Esophagus squamous epithelium (tissue), 4 donors: ENCODE data around the gene GALNT11.

Experiments
- POLR2A ChIP-seq, 4 donors: fragments of 450-650 bp; IDR thresholded peaks; one replicate each; pipeline ENCODE4 v1.6.1; 2017; ENCODE audit warnings: antibody characterized with exemption in 4 of 4, mild to moderate bottlenecking in 4 of 4, moderate library complexity in 3 of 4
- TF ChIP-seq, protein P1 (sequence below), 6 experiments: fragments of 450-650 bp in 4 of 6; fragments of 200-600 bp in 2 of 6; sonication (generic) in 2 of 6; IDR thresholded peaks; one replicate each; pipeline ENCODE4 v1.5.1; 2016 to 2019; ENCODE audit warnings: antibody characterized with exemption in 6 of 6, mild to moderate bottlenecking in 4 of 6, moderate library complexity in 4 of 6

DNA sequence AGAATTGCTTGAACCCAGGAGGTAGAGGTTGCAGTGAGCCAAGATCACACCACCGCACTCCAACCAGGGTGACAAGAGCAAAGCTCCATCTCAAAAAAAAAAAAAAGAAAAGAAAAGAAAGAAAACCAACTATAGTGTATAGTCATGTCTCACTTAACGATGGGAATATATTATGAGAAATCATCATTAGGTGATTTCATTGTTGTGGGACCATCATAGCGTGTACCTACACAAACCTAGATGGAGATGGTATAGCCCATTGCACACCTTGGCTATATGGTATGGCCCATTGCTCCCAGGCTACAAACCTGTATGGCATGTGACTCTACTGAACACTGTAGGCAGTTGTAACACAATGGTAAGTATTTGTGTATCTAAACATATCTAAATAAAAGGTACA lies 8.5 kb upstream of the GALNT11 start:
- TF ChIP-seq, protein P1, sequence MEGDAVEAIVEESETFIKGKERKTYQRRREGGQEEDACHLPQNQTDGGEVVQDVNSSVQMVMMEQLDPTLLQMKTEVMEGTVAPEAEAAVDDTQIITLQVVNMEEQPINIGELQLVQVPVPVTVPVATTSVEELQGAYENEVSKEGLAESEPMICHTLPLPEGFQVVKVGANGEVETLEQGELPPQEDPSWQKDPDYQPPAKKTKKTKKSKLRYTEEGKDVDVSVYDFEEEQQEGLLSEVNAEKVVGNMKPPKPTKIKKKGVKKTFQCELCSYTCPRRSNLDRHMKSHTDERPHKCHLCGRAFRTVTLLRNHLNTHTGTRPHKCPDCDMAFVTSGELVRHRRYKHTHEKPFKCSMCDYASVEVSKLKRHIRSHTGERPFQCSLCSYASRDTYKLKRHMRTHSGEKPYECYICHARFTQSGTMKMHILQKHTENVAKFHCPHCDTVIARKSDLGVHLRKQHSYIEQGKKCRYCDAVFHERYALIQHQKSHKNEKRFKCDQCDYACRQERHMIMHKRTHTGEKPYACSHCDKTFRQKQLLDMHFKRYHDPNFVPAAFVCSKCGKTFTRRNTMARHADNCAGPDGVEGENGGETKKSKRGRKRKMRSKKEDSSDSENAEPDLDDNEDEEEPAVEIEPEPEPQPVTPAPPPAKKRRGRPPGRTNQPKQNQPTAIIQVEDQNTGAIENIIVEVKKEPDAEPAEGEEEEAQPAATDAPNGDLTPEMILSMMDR (IDR thresholded peaks at IDR 0.05): no peak
- no peak for TF ChIP-seq POLR2A (IDR thresholded peaks at IDR 0.05)
